ENCODE results near the gene MIEF1. TPM values are rescaled to one million over a fixed set of nuclear protein-coding genes. Genes with fewer than 3 reads are reported as not detected.

The MIEF1 gene
- total RNA-seq, 1 donor from 2014 or later: 23.0 TPM

- peak overlapping the region; percentile 77 for H3K27ac Mint-ChIP-seq (ENCODE audit: unreplicated experiment)
- H3K9me3 Mint-ChIP-seq (ENCODE audit: low read depth): no peaks in the 10 kb centered on the region
- DNase-seq (ENCODE audit: low spot score): peak; percentile 95
- H3K4me1 Mint-ChIP-seq (ENCODE audit: low read depth): peaks cover 59% of the 10 kb centered on the region
- H3K36me3 Mint-ChIP-seq (ENCODE audit: low read depth): peaks cover 11% of the 10 kb centered on the region
- peak; percentile 96 for TF ChIP-seq CTCF (IDR thresholded peaks at IDR 0.05)
- H3K27me3 Mint-ChIP-seq (ENCODE audit: low read depth): no peaks in the 10 kb centered on the region
- H3K4me3 Mint-ChIP-seq (ENCODE audit: unreplicated experiment): peak overlapping the region; percentile 47
These were observed 26.8 kb downstream of the MIEF1 start for GRCh38 chr22:39528681-39529486.

GRCh38 chr22:39529487-39529851 lies 27.4 kb downstream of the MIEF1 start:
- peaks cover 62% of the 10 kb centered on the region for H3K4me1 Mint-ChIP-seq (ENCODE audit: low read depth)
- TF ChIP-seq CTCF (IDR thresholded peaks at IDR 0.05): peak; percentile 56
- peaks cover 8% of the 10 kb centered on the region for H3K36me3 Mint-ChIP-seq (ENCODE audit: low read depth)
- no peaks in the 10 kb centered on the region for H3K27me3 Mint-ChIP-seq (ENCODE audit: low read depth)
- DNase-seq (ENCODE audit: low spot score): no peak
- H3K27ac Mint-ChIP-seq (ENCODE audit: unreplicated experiment): peak overlapping the region; percentile 36
- no peaks in the 10 kb centered on the region for H3K9me3 Mint-ChIP-seq (ENCODE audit: low read depth)
- H3K4me3 Mint-ChIP-seq (ENCODE audit: unreplicated experiment): peak overlapping the region; percentile 47

GRCh38 chr22:39530116-39530515 lies 28.0 kb downstream of the MIEF1 start:
- Mint-ChIP-seq H3K27ac (ENCODE audit: unreplicated experiment) (peak overlapping the region; percentile 54), H3K9me3 (ENCODE audit: low read depth) (no peaks in the 10 kb centered on the region), H3K36me3 (ENCODE audit: low read depth) (peaks cover 5% of the 10 kb centered on the region), H3K4me1 (ENCODE audit: low read depth) (peaks cover 58% of the 10 kb centered on the region), H3K4me3 (ENCODE audit: unreplicated experiment) (peak overlapping the region; percentile 2), H3K27me3 (ENCODE audit: low read depth) (no peaks in the 10 kb centered on the region)
- DNase-seq (ENCODE audit: low spot score): no peak
- TF ChIP-seq CTCF (IDR thresholded peaks at IDR 0.05): no peak

- Mint-ChIP-seq H3K4me1 (ENCODE audit: low read depth) (peaks cover 53% of the 10 kb centered on the region), H3K27me3 (ENCODE audit: low read depth) (no peaks in the 10 kb centered on the region), H3K36me3 (ENCODE audit: low read depth) (peaks cover 5% of the 10 kb centered on the region), H3K4me3 (ENCODE audit: unreplicated experiment) (peak overlapping the region; percentile 45), H3K9me3 (ENCODE audit: low read depth) (no peaks in the 10 kb centered on the region), H3K27ac (ENCODE audit: unreplicated experiment) (peak overlapping the region; percentile 86)
- peak; percentile 66 for TF ChIP-seq CTCF (IDR thresholded peaks at IDR 0.05)
- DNase-seq (ENCODE audit: low spot score): no peak
These were observed 28.7 kb downstream of the MIEF1 start for GRCh38 chr22:39530692-39531331.

- peak within 1 kb of the TSS; percentile 90 for H3K4me3 Mint-ChIP-seq (ENCODE audit: unreplicated experiment)
- H3K27ac Mint-ChIP-seq (ENCODE audit: unreplicated experiment): peak within 1 kb of the TSS; percentile 86
- no peaks in the 10 kb centered on the region for H3K27me3 Mint-ChIP-seq (ENCODE audit: low read depth)
- H3K36me3 Mint-ChIP-seq (ENCODE audit: low read depth): peaks cover 5% of the 10 kb centered on the region
- peak; percentile 98 for DNase-seq (ENCODE audit: low spot score)
- H3K9me3 Mint-ChIP-seq (ENCODE audit: low read depth): no peaks in the 10 kb centered on the region
- peaks cover 48% of the 10 kb centered on the region for H3K4me1 Mint-ChIP-seq (ENCODE audit: low read depth)
- peak; percentile 32 for TF ChIP-seq CTCF (IDR thresholded peaks at IDR 0.05)
These were observed 30.4 kb downstream of the MIEF1 start, which contains the start of gene RPS19BP1 for GRCh38 chr22:39532215-39533073. TSS of gene RPS19BP1 (minus strand) at chr22:39532748. CDS start at chr22:39532738, 10 bp downstream.
